Measurements from ENCODE around the gene TSFM.

The TSFM gene

DNA sequence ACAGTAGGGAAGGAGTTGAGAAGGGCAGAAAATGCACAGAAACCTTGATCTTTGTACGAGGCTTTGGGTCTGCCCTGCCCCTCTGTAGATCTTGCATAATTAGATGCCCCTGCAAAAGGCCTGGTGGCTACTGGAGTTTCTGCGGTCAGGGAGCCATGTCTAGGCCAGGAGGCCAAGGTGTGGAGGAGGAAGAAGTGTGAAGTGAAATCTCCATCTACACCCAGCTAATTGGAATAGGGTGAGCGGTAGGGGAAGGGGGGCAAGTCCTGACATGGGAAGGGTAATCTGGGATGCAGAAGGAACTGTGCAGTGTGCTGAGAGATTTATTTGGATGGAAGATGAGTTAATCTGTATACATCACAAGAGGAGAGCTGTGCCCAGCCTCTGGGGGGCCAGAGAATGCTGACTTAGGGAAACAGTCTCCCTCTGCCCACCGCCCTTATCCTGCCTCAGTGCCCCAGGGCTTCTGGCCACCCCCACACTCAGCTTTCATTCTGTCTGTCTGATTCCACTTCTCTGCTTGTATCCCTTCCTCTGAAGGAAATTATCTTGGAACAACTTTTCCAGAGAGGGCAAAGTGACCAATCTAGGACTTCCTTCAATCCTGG is 21.1 kb upstream of the TSFM start:
- ChIA-PET POLR2A (interaction anchor here (1.2 kb wide), 1 partner anchor 17 kb away, joined by 3 read pairs; no protein-coding TSS in a partner anchor), CTCF (interaction anchor here (0.6 to 0.7 kb wide), 2 partner anchors 15 to 41 kb away, joined by 3 read pairs; no protein-coding TSS in a partner anchor)
- H3K36me3 ChIP-seq (ENCODE audit: control insufficient read depth in 2 of 2, insufficient read depth in 1 of 2, low read length in 2 of 2): peaks cover 10 to 46% of the 10 kb centered on the region in 2 experiments
- H3K4me1 ChIP-seq (ENCODE audit: control insufficient read depth, insufficient read depth, low read length): peaks cover 3% of the 10 kb centered on the region
- H3K4me3 ChIP-seq (ENCODE audit: low read depth, low read length): no peak overlapping the region
- TF ChIP-seq SP3 (tag by site-specific recombination; IDR thresholded peaks at IDR 0.05) (no peak), ZNF138 (tag by site-specific recombination; IDR thresholded peaks at IDR 0.05; ENCODE audit: borderline replicate concordance) (no peak)
- no peak overlapping the region for H3K27ac ChIP-seq (ENCODE audit: extremely low read depth, low read depth, low read length)
- H3K9me3 ChIP-seq (ENCODE audit: control insufficient read depth, insufficient read depth, low read depth, low read length): no peaks in the 10 kb centered on the region

DNA sequence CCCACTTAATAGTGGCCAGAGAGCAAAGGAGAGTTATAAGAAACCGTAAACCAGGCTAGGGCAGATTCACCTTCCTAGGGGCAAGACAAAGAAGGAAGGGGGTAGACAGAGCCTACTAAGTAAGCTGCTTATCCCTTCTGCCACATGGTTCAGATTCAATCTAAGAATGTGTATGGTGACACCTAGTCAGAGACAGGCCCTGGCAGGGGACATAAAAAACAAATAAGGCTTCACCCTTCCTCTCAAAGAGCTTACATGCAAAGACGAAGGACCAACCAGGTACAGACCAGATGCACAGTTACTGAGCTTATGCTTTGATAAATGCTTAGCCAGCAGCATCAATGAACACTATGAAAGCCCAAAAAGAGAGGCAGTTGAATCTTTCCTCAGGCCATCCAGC is 20.1 kb upstream of the TSFM start:
- H3K4me3 ChIP-seq (ENCODE audit: low read depth, low read length): no peak overlapping the region
- H3K4me1 ChIP-seq (ENCODE audit: control insufficient read depth, insufficient read depth, low read length): peaks cover 12% of the 10 kb centered on the region
- ChIA-PET CTCF (no interaction called here), POLR2A (no interaction called here)
- H3K36me3 ChIP-seq (ENCODE audit: control insufficient read depth in 2 of 2, insufficient read depth in 1 of 2, low read length in 2 of 2): peaks cover 7 to 39% of the 10 kb centered on the region in 2 experiments
- no peak overlapping the region for H3K27ac ChIP-seq (ENCODE audit: extremely low read depth, low read depth, low read length)
- TF ChIP-seq ZNF555 (tag by site-specific recombination; conservative IDR thresholded peaks at IDR 0.05) (no peak), ZNF121 (tag by site-specific recombination; IDR thresholded peaks at IDR 0.05) (no peak), HOXA7 (CRISPR knock-in tag; IDR thresholded peaks at IDR 0.05; ENCODE audit: borderline replicate concordance) (no peak), ZFP41 (tag by site-specific recombination; IDR thresholded peaks at IDR 0.05; ENCODE audit: borderline replicate concordance) (no peak), ZNF10 (tag by site-specific recombination; IDR thresholded peaks at IDR 0.05) (no peak), BCL11B (tag by site-specific recombination; IDR thresholded peaks at IDR 0.05; ENCODE audit: low read depth) (no peak), KLF1 (tag by site-specific recombination; IDR thresholded peaks at IDR 0.05) (no peak), HOXD13 (CRISPR knock-in tag; IDR thresholded peaks at IDR 0.05; ENCODE audit: borderline replicate concordance) (no peak), ZFHX2 (tag by site-specific recombination; conservative IDR thresholded peaks at IDR 0.05) (no peak), KLF8 (tag by site-specific recombination; IDR thresholded peaks at IDR 0.05) (no peak), ZNF266 (tag by site-specific recombination; IDR thresholded peaks at IDR 0.05; ENCODE audit: low read depth) (no peak), ZBTB8A (tag by site-specific recombination; IDR thresholded peaks at IDR 0.05) (no peak), ZNF561 (tag by site-specific recombination; IDR thresholded peaks at IDR 0.05; ENCODE audit: borderline replicate concordance) (no peak)
- TF ChIP-seq, protein P1, sequence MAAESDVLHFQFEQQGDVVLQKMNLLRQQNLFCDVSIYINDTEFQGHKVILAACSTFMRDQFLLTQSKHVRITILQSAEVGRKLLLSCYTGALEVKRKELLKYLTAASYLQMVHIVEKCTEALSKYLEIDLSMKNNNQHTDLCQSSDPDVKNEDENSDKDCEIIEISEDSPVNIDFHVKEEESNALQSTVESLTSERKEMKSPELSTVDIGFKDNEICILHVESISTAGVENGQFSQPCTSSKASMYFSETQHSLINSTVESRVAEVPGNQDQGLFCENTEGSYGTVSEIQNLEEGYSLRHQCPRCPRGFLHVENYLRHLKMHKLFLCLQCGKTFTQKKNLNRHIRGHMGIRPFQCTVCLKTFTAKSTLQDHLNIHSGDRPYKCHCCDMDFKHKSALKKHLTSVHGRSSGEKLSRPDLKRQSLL (tag by site-specific recombination; IDR thresholded peaks at IDR 0.05): no peak
- TF ChIP-seq, protein P2, sequence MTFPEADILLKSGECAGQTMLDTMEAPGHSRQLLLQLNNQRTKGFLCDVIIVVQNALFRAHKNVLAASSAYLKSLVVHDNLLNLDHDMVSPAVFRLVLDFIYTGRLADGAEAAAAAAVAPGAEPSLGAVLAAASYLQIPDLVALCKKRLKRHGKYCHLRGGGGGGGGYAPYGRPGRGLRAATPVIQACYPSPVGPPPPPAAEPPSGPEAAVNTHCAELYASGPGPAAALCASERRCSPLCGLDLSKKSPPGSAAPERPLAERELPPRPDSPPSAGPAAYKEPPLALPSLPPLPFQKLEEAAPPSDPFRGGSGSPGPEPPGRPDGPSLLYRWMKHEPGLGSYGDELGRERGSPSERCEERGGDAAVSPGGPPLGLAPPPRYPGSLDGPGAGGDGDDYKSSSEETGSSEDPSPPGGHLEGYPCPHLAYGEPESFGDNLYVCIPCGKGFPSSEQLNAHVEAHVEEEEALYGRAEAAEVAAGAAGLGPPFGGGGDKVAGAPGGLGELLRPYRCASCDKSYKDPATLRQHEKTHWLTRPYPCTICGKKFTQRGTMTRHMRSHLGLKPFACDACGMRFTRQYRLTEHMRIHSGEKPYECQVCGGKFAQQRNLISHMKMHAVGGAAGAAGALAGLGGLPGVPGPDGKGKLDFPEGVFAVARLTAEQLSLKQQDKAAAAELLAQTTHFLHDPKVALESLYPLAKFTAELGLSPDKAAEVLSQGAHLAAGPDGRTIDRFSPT (tag by site-specific recombination; IDR thresholded peaks at IDR 0.05): no peak
- TF ChIP-seq, protein P3, sequence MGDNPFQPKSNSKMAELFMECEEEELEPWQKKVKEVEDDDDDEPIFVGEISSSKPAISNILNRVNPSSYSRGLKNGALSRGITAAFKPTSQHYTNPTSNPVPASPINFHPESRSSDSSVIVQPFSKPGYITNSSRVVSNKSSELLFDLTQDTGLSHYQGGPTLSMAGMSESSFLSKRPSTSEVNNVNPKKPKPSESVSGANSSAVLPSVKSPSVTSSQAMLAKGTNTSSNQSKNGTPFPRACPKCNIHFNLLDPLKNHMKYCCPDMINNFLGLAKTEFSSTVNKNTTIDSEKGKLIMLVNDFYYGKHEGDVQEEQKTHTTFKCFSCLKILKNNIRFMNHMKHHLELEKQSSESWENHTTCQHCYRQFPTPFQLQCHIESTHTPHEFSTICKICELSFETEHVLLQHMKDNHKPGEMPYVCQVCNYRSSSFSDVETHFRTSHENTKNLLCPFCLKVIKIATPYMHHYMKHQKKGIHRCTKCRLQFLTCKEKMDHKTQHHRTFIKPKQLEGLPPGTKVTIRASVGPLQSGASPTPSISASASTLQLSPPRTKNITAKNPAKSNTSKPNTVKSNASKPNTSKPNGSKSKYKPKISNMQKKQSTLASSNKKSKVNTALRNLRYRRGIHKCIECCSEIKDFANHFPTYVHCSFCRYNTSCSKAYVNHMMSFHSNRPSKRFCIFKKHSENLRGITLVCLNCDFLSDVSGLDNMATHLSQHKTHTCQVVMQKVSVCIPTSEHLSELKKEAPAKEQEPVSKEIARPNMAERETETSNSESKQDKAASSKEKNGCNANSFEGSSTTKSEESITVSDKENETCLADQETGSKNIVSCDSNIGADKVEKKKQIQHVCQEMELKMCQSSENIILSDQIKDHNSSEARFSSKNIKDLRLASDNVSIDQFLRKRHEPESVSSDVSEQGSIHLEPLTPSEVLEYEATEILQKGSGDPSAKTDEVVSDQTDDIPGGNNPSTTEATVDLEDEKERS (tag by site-specific recombination; IDR thresholded peaks at IDR 0.05): no peak
- TF ChIP-seq, protein P4, sequence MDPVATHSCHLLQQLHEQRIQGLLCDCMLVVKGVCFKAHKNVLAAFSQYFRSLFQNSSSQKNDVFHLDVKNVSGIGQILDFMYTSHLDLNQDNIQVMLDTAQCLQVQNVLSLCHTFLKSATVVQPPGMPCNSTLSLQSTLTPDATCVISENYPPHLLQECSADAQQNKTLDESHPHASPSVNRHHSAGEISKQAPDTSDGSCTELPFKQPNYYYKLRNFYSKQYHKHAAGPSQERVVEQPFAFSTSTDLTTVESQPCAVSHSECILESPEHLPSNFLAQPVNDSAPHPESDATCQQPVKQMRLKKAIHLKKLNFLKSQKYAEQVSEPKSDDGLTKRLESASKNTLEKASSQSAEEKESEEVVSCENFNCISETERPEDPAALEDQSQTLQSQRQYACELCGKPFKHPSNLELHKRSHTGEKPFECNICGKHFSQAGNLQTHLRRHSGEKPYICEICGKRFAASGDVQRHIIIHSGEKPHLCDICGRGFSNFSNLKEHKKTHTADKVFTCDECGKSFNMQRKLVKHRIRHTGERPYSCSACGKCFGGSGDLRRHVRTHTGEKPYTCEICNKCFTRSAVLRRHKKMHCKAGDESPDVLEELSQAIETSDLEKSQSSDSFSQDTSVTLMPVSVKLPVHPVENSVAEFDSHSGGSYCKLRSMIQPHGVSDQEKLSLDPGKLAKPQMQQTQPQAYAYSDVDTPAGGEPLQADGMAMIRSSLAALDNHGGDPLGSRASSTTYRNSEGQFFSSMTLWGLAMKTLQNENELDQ (tag by site-specific recombination; IDR thresholded peaks at IDR 0.05; ENCODE audit: low read depth): no peak
- TF ChIP-seq, protein P5, sequence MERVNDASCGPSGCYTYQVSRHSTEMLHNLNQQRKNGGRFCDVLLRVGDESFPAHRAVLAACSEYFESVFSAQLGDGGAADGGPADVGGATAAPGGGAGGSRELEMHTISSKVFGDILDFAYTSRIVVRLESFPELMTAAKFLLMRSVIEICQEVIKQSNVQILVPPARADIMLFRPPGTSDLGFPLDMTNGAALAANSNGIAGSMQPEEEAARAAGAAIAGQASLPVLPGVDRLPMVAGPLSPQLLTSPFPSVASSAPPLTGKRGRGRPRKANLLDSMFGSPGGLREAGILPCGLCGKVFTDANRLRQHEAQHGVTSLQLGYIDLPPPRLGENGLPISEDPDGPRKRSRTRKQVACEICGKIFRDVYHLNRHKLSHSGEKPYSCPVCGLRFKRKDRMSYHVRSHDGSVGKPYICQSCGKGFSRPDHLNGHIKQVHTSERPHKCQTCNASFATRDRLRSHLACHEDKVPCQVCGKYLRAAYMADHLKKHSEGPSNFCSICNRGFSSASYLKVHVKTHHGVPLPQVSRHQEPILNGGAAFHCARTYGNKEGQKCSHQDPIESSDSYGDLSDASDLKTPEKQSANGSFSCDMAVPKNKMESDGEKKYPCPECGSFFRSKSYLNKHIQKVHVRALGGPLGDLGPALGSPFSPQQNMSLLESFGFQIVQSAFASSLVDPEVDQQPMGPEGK (tag by site-specific recombination; IDR thresholded peaks at IDR 0.05): no peak
- TF ChIP-seq, protein P6, sequence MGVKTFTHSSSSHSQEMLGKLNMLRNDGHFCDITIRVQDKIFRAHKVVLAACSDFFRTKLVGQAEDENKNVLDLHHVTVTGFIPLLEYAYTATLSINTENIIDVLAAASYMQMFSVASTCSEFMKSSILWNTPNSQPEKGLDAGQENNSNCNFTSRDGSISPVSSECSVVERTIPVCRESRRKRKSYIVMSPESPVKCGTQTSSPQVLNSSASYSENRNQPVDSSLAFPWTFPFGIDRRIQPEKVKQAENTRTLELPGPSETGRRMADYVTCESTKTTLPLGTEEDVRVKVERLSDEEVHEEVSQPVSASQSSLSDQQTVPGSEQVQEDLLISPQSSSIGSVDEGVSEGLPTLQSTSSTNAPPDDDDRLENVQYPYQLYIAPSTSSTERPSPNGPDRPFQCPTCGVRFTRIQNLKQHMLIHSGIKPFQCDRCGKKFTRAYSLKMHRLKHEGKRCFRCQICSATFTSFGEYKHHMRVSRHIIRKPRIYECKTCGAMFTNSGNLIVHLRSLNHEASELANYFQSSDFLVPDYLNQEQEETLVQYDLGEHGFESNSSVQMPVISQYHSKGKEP (tag by site-specific recombination; IDR thresholded peaks at IDR 0.05): no peak
- H3K9me3 ChIP-seq (ENCODE audit: control insufficient read depth, insufficient read depth, low read depth, low read length): no peaks in the 10 kb centered on the region

Data from HEK293 (cell line).